Measurements from ENCODE around the gene MAP7D2.

DNA sequence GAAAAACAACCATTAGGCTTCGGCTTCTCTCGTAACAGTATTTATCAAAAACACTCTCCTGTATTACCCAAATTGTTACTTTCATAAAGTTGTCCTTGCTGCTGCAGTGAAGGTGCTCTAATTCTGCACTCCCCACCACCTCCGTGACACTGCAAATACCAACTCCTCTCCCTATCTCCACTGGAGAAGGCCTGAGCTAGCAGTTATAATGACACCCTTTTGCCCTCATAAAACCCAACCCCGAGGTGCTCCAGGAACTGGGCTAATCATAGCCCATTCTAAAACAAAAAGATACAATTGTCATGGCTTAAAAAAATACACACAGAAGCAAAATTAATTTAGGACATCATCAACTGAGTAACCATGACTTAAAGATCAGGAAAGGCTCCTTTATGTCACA lies 59.2 kb downstream of the MAP7D2 start:
- TF ChIP-seq CTCF (IDR thresholded peaks at IDR 0.05): no peak
- TF ChIP-seq POLR2AphosphoS5 (IDR thresholded peaks at IDR 0.05; ENCODE audit: low read depth, low read length): no peak
- TF ChIP-seq REST (IDR thresholded peaks at IDR 0.05; ENCODE audit: insufficient read depth in 1 of 2, low read depth in 2 of 2, low read length in 1 of 2): no peak

Measured in Panc1 (cell line).